ENCODE results near the gene P2RX6. TPM values are rescaled to one million over a fixed set of nuclear protein-coding genes. Genes with fewer than 3 reads are reported as not detected.

Gene P2RX6
- total RNA-seq, 4 donors from 2014 or later = 0.39 to 0.50 (median 0.41) TPM

GRCh38 chr22:20980523-20980922, 34.4 kb upstream of the P2RX6 start:
- Histone ChIP-seq H3K4me3 (no peak overlapping the region), H3K36me3 (peaks cover 0 to 16% (median 9%) of the 10 kb centered on the region in 4 donors), H3K27ac (replicated peaks in 1 of 4) (peak overlapping the region in 2 of 4 donors; percentile 94), H3K4me1 (peaks cover 34 to 45% (median 43%) of the 10 kb centered on the region in 4 donors), H3K9me3 (peaks cover 0 to 8% (median 4%) of the 10 kb centered on the region in 4 donors), H3K27me3 (no peaks in the 10 kb centered on the region)
- DNase-seq (ENCODE audit: extremely low spot score) = no peak
- 84% methylated on average over 4 of the region's 4 CpGs for WGBS
- TF ChIP-seq CTCF (IDR thresholded peaks at IDR 0.05) (no peak), POLR2A (IDR thresholded peaks at IDR 0.05; ENCODE audit: low read depth) (no peak), POLR2AphosphoS5 (IDR thresholded peaks at IDR 0.05) (no peak), EP300 (IDR thresholded peaks at IDR 0.05) (no peak)
- intact Hi-C loops (cut with DNase I) = no loop called here

DNA sequence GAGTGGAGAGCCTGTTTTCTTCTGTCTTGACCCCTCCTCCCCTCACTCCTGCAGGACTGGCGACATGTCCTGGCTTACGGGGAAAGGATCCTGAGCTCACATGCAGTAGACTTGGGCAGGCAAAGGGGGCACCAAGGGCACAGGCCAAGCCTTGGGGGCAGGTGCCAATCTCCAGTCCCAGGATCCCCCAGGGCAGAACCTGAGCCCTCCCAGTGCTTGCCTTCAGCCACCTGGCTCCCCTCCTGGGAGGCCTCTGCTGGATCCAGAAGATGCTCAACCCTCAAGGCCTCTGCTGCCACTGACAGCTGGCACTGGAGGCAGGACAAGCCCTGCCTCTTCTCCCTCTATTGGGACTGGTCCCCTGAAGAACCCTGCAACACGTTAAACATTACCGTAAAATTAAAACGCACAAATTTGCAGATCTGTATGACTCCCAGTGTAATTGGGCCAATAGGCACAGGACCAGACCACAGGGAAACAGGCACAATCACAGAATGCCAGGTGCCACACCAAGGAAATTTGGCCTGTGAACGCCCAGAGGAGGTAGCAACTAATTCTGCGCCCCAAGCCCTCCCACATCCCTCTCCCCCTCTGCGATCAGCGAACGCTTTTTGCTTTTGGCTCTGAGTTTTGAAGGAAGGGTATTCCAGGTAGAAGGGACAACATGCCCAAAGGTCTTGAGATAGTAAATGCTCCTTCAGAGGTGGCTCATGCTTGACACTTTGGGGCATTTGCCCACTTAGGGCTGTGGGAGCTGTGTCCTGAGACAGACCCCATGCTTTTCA, 33.8 kb upstream of the P2RX6 start:
- H3K27me3 ChIP-seq = no peaks in the 10 kb centered on the region
- WGBS = 68% methylated on average over 10 of the region's 10 CpGs
- peak overlapping the region; percentile 75 to 97 (median 82) for H3K4me3 ChIP-seq
- TF ChIP-seq CTCF (IDR thresholded peaks at IDR 0.05) (no peak), POLR2A (IDR thresholded peaks at IDR 0.05; ENCODE audit: low read depth) (no peak), POLR2AphosphoS5 (IDR thresholded peaks at IDR 0.05) (no peak), EP300 (IDR thresholded peaks at IDR 0.05) (no peak)
- peaks cover 34 to 45% (median 43%) of the 10 kb centered on the region in 4 donors for H3K4me1 ChIP-seq
- no peak for DNase-seq (ENCODE audit: extremely low spot score)
- H3K27ac ChIP-seq (replicated peaks in 1 of 4) = peak overlapping the region; percentile 91 to 95 (median 94)
- peaks cover 0 to 8% (median 4%) of the 10 kb centered on the region in 4 donors for H3K9me3 ChIP-seq
- intact Hi-C loops (cut with DNase I) = no loop called here
- H3K36me3 ChIP-seq = peaks cover 0 to 22% (median 15%) of the 10 kb centered on the region in 4 donors

GRCh38 chr22:20981787-20982562, 33.0 kb upstream of the P2RX6 start, which contains the start of gene LZTR1:
Gene LZTR1 (plus strand): TSS chr22:20982297. CDS start chr22:20982372, 75 bp downstream.
- DNase-seq (ENCODE audit: extremely low spot score) = peak; percentile 93

DNA sequence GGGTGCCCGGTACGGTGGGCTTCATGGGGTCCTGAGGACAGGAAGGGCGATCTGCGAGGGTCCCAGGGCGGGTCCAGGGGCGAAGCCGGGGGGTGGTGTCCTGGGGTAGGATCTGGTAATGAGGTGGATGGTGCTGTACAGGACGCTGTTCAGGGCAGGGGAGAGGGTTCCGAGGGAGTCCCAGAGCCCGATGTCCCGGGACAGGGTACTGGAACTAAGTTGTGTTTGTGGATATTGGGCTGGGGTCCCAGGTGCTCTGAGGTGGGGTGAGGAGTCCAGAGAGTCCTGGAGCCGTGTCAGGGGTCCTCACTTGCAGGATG, 32.4 kb upstream of the P2RX6 start:
- TF ChIP-seq CTCF (IDR thresholded peaks at IDR 0.05) (no peak), EP300 (IDR thresholded peaks at IDR 0.05) (no peak), POLR2A (IDR thresholded peaks at IDR 0.05; ENCODE audit: low read depth) (no peak), POLR2AphosphoS5 (IDR thresholded peaks at IDR 0.05) (no peak)

More at GRCh38 chr22:20981787-20982562, 33.0 kb upstream of the P2RX6 start, which contains the start of gene LZTR1:
- TF ChIP-seq CTCF (IDR thresholded peaks at IDR 0.05) = peak; percentile 60 to 70 (median 67)
- TF ChIP-seq EP300 (IDR thresholded peaks at IDR 0.05) = no peak
- TF ChIP-seq POLR2AphosphoS5 (IDR thresholded peaks at IDR 0.05) = peak; percentile 98 to 99
- TF ChIP-seq POLR2A (IDR thresholded peaks at IDR 0.05; ENCODE audit: low read depth) = peak; percentile 89
- Histone ChIP-seq H3K36me3 (peaks cover 6 to 28% (median 19%) of the 10 kb centered on the region in 4 donors), H3K9me3 (peaks cover 0 to 8% (median 4%) of the 10 kb centered on the region in 4 donors), H3K4me3 (peak within 1 kb of the TSS; percentile 75 to 97 (median 82)), H3K4me1 (peaks cover 34 to 45% (median 43%) of the 10 kb centered on the region in 4 donors), H3K27me3 (no peaks in the 10 kb centered on the region), H3K27ac (replicated peaks in 1 of 4) (peak within 1 kb of the TSS; percentile 91 to 95 (median 94))
- intact Hi-C loops (cut with DNase I) = loop anchor here (2.0 kb wide), 1 partner anchor 17 kb away; no protein-coding TSS in a partner anchor
- 0% methylated on average over 17 of the region's 87 CpGs for WGBS

More for the DNA sequence above, 32.4 kb upstream of the P2RX6 start:
- peak overlapping the region; percentile 91 to 95 (median 94) for H3K27ac ChIP-seq (replicated peaks in 1 of 4)
- intact Hi-C loops (cut with DNase I) = loop anchor here (2.0 kb wide), 1 partner anchor 16 kb away; no protein-coding TSS in a partner anchor
- peaks cover 0 to 8% (median 4%) of the 10 kb centered on the region in 4 donors for H3K9me3 ChIP-seq
- peaks cover 10 to 34% (median 24%) of the 10 kb centered on the region in 4 donors for H3K36me3 ChIP-seq
- H3K27me3 ChIP-seq = no peaks in the 10 kb centered on the region
- no peak for DNase-seq (ENCODE audit: extremely low spot score)
- H3K4me3 ChIP-seq = peak overlapping the region; percentile 75 to 97 (median 82)
- peaks cover 34 to 45% (median 43%) of the 10 kb centered on the region in 4 donors for H3K4me1 ChIP-seq
- WGBS = 0% methylated on average over 9 of the region's 12 CpGs
